ENCODE results near the gene CDH23. TPM values are rescaled to one million over a fixed set of nuclear protein-coding genes. Genes with fewer than 3 reads are reported as not detected.

The CDH23 gene
- total RNA-seq, 1 experiment from 2014 or later, result 0.40 TPM

- no peak for DNase-seq (ENCODE audit: low read depth)
Observed at GRCh38 chr10:71564194-71564820, 167.6 kb downstream of the CDH23 start.

GRCh38 chr10:71565284-71566000 lies 168.7 kb downstream of the CDH23 start:
- DNase-seq (ENCODE audit: low read depth), result no peak

GRCh38 chr10:71567006-71567405 lies 170.3 kb downstream of the CDH23 start:
- DNase-seq (ENCODE audit: low read depth), result no peak

DNA sequence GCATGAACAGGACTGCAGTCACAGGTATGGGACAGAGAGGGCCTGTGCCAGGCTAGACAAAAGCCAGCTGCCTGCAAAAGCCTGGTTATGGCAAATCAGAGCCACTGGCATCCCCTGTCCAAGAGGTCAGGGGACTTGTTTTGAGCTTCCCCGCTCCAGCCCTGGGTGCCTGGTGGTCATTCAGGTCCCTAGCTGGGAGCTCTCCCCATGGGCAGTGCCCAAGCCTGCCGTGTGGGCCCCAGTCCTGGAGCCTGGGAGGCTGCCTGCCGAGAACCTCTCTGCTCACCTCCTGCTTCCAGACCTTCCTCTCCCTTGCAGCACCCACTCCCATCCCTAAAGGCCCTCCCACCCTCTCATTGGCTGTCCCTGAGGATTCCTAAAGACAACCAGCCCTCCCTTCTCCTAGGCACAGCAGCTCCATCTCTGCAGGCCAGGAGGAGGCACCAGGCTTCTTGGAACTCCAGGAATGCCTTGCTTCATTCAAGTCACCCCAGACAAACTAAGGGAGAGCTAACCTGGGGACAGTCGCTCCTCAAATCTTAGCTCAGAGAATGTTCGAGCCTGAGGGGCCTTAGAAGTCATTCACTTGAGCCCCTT lies 172.3 kb downstream of the CDH23 start:
- DNase-seq (ENCODE audit: low read depth), result no peak

DNA sequence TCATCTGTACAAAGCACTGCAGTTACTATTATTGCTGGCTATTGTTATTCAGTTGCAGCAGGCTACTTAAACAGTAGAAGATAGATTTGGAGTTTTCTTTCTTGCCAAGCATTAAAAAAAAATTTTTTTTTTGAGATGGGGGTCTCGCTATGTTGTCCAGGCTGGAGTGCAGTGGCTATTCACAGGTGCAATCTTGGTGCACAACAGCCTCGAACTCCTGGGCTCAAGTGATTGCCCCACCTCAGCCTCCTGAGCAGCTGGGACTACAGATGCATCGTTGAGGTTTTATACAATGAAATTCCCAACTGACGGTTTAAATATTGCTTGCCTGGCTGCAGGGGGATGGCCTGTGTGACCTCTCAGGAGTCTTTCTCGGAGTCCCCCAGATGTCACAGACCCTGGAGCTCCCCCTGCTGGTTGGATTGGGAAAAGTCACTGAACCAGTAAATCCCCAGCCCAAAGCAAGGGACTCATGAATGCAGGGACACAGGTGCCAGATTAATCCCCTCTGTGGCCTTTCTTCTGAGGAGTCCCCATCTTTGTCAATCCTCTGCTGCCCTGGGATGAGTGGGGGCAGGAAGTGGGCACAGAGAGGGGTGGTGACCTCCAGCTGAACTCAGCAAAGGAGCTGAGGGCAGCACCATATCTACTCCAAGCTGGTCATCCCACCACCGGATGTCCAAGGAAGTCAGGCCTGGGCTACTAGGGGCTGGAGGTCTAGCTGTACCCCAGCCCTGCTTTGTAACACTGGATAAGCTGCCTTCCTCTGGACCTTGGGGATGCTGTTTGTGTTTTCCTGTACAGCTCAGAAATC lies 173.3 kb downstream of the CDH23 start:
- DNase-seq (ENCODE audit: low read depth), result peak; percentile 38

GRCh38 chr10:71571460-71572175 lies 174.9 kb downstream of the CDH23 start:
- no peak for DNase-seq (ENCODE audit: low read depth)

GRCh38 chr10:71572962-71573361 lies 176.2 kb downstream of the CDH23 start:
- DNase-seq (ENCODE audit: low read depth), result no peak

- no peak for DNase-seq (ENCODE audit: low read depth)
Observed at GRCh38 chr10:71573562-71574518, 177.1 kb downstream of the CDH23 start.

DNA sequence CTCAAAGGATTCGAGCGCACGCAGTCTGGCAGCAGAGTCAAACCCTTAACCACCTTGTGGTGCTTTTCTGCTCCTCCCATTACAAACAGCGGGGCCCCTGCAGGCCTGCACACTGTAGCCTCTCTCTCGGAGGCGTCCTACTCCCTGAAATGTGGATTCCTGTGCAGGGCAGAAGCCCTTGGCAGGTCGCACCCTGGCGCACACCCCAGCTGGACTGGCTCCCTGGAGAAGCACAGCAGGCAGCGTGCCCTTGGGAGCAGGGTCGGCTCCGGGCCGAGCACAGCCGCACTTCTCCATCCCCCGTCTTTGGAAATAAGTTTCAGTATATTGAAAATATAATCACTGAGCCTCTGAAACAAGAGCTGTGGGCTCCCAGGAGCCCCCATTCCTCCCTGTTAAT lies 178.7 kb downstream of the CDH23 start:
- DNase-seq (ENCODE audit: low read depth), result no peak

GRCh38 chr10:71575934-71576801 lies 179.4 kb downstream of the CDH23 start:
- no peak for DNase-seq (ENCODE audit: low read depth)

GRCh38 chr10:71576842-71577241 lies 180.1 kb downstream of the CDH23 start:
- DNase-seq (ENCODE audit: low read depth), result no peak

DNA sequence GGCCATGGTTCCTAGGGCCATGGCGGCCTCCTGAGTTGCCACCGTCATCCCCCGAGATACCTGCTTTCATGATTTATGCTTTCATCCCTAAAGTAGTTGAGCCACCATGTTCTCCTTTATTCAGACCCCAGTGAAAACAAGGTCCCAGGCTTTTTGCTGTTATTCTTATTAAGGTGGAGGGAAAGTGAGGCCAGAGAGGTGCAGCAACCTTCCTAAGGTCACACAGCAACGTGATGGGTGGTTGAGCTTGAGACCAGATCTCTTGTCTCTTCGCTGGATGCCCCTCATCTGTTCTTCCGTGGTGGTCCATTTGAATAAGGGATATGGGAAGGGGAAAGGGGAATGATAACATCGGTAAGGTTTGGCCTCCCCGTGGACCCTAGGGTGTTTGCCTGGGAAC lies 180.6 kb downstream of the CDH23 start:
- DNase-seq (ENCODE audit: low read depth), result no peak

- no peak for DNase-seq (ENCODE audit: low read depth)
Observed at GRCh38 chr10:71578069-71578468, 181.3 kb downstream of the CDH23 start.

DNA sequence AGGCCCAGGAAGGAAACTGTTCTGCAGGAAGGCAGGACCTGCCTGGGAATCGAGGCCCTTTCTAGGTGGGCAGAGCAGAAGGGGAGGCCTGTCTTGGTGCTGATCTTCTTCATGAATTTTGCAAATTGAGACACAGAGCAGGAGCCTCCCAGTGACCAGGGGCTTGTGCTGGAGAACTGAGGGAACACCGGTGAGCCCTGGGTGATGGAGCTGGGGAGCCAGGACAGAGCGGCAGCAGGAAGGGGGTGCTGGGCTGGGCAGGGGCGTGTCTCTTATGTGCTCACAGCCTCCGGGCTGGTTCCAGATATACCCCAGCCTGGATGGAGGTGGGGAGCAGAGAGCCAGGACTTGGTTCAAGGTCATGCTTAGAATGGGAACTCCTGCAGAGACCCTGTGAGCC lies 182.9 kb downstream of the CDH23 start:
- DNase-seq (ENCODE audit: low read depth), result no peak

DNA sequence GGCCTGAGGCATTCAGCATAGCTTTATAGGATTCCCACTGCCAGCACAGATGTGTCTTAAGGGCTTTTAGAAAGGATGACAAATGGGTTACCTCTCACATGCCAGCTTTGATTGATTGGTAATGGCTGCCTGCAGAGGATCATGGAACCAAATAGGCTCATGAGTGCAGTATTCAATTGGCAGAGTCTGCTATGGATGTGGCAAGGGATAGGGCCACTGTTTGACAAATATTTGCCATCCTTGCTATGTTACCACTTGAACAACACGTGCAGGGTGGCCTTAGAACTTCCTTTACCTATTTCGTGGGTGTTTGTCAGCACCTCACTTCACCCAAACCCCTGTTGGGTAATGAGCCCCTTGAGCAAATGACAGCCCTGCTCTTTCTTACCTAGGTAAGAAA lies 183.7 kb downstream of the CDH23 start:
- no peak for DNase-seq (ENCODE audit: low read depth)

DNA sequence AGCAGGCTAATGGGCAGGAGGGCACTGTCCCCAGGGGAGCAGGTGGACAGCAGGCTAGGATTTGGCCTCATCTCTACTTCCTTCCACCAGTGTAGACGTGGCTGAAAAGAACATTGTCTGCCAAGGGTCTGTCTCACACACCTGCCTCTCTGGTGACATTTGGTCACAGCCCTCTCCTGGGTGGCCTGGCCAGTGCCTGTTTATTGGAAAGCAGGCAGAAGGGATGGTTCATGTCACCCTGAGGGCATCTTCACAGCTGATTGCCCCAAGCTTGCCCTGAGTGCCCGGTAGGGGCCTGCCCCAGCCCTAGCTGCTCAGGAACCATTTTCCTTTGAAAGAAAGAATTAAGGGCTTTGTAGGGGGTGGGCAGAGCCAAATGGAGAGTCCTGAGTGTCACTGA lies 184.2 kb downstream of the CDH23 start:
- DNase-seq (ENCODE audit: low read depth), result no peak

- DNase-seq (ENCODE audit: low read depth), result no peak
Observed at GRCh38 chr10:71581376-71581775, 184.7 kb downstream of the CDH23 start.

- DNase-seq (ENCODE audit: low read depth), result no peak
Observed at GRCh38 chr10:71582019-71582418, 185.3 kb downstream of the CDH23 start.
